Measurements from ENCODE around the gene BCO2.

Gene BCO2

DNA sequence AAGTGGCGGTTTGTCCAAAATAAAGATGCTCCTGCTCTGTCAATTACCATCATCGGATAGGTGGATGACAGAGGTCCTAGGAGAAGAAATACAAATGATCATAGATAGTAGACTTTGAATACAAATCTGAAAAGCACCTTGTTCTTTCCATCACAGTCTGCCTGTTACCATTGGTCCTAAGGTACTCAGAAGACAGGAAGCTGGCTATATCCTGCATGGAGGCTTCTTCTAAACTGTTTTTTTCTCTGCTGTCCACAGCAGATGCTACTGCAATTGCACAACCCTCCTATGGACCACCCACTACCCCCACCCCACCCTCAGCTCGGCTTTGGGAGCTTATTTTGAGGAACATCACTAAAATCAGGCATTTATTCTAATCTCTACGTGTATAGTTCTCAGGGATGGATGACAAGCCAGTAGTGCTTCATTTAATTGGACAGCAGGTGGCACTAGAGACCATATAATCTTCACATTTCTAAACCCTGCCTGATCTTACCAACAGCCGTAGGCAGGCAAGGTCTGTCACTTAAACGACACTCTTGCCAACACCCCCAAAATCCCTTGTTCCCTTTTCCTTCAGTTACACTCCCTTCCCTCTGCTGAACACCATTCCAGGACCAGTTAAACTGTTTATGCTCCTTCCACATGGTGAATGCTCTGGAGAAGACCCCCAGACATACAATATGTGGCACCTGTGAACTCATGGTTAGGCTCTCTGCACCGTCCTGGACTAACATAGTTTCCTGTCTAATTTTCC, 44.3 kb downstream of the BCO2 start:
- DNase-seq, result peak; percentile 65

DNA sequence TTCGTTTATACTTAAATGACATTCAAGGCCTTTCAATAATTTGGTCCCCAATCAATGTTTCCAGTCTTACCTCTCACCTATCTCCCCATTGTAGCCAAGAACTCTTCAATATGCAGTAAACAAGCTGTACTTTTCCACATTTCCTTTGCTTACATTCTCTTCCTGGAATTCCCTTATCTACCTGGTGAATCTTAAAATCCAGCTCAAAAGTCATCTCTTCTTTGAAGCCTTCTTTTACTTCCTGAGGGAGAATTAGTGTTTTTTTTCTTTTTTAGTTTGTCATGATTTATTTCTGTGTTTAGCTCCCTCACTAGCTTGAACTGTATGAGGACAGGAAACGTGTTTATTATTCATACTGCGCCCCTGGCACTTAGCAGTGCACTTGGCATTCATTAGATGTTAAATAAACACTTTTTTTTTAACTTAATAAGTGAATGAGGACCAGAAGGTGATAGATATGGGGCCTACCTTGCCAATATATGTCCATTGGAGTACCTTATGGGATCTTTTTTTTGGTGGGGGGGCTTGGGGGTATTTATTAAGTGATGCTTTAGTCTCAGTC, 46.0 kb downstream of the BCO2 start:
- no peak for DNase-seq

DNA sequence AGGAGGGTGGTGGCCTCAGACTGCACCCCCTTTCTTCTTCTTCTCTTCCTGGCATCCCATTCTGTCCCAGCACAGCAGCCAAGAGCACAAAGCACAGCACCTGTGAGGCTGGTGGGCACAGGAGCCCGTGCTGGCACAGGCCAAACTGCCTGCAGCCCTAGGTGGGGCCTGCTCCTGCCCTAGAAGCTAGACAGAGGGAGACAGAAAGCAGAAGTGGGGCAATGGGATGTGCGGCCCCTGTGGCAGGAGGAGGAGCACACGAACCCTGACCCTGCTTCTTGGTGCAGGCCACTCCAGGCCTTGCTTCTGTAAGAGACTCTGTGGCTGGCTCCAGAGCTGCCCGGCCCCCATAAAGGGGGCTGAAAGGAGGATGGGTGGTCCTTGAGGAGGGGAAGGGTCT, 47.0 kb downstream of the BCO2 start:
- no peak for DNase-seq

DNA sequence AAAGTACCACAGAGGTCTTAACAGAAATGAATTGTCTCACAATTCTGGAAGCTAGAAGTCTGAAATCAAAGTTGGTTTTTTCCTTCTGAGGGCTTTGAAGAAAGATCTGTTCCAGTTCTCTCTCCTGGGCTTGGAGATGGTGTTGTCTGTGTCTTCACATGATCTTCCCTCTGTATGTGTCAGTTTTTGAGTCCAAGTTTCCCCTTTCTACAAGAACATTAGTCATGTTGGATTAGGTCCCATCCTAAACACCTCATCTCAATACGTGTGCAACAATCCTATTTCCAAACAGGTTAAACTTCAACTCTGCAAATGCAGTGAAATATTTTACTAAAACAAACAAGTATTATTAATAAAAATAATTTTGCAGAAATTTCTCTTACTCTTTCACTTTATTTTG, 47.8 kb downstream of the BCO2 start:
- DNase-seq, result no peak

DNA sequence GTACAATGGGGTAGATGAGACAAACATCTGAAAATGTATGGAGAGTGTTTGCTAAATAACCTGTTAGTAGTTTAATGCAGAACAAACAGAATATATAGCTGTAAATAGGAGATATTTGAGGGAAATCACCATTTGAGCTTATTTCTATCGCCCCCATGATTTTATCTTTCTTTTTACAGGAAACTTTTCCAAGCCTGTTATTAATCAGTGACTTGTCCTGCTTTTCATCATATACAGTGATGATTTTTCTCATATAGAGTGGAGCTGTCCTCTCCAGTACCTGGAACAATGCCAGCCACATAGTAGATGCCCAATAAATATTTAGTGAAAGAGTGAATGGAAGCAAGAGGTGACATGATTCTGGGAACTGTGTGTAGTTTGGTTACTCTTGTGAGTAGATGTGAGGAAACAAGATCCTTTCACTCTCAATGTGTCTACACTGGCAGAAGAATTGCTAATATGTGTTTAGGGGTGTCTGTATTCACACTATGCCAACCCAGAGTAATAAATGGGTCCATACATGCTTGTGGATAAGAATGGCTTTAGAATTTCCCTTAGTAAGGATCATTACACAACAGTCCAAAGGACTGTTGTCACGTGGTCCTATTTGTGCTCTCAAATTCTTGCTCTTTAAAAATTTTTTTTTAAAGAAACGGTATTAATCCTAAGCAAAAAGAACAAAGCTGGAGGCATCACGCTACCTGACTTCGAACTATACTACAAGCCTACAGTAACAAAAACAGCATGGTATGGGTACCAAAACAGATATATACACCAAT, 48.6 kb downstream of the BCO2 start:
- no peak for DNase-seq

DNA sequence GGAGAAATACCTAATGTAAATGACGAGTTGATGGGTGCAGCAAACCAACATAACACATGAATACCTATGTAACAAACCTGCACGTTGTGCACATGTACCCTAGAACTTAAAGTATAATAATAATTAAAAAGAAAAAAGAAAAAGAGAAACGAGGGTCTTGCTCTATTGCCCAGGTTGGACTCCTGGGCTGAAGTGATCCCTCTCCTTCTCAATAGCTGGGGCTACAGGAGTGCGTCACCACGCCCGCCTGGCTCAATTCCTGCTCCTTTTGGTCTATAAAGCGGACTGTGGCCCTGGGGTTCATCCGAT, 50.4 kb downstream of the BCO2 start:
- DNase-seq, result no peak

DNA sequence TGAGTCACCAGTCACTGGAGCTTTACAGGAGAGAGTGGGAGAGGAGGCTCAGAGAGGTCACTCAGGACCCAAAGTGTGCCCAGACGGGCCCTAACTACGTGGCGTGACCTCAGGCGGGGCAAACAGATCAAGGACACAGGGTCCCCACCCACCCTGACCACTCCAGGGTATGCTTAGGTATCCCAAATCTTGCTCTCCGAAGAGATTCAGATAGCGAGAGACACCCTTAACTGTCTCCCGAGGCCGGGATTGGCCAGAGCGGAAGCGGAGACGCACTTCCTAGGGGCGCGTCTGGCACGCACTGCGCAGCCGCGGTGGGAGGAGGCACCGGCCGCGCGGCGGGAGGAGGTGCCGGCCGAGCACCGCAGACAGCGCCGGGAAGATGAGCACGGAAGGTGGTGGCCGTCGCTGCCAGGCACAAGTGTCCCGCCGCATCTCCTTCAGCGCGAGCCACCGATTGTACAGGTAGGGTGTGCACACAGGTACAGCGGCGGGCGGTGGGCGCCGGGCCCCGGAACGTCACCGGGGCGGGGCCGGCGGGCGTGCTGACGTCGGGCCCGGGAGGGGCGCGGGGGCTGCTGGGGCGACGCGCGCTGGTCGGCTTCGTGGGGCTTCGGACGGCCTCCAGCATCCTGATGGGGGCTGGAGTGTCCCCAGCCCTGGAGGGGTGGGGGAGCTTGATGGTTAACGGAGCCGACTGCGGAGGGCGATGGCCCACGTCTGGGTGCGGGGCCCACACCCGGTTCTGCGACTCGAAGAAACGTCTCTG, 50.9 kb downstream of the BCO2 start, which contains the start of gene PTS:
Gene PTS, plus strand, starts transcription at position 367 of the 769 bp plus-strand sequence. Its CDS starts 16 bp downstream, at position 383.
- peak; percentile 78 for DNase-seq

DNA sequence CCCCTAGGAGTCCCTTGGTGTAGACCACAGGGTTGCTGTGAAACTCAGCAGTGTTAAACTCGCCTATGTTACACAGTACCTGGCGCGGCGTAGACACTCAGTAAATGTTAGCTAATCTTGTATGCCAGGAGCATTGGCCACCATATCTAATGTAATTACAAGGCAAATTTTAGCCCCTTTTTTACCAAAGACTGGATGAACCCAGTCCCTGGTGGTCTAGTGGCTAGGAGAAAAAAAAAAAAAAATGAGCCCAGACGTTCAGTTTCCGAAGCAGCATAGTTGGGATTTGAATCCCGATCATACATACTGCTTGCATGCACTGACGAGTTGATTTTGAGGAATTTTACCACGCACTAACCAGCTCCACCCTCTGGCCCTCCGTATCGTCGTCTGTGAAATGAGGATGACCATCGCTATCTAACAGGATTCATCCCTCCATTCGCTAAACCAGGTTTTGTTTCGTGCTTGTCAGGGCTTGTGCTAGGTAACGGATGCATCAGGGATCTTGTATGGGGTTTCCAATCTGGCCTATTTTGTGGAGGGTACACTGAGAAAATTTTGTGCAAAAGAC, 51.6 kb downstream of the BCO2 start:
- DNase-seq, result no peak

DNA sequence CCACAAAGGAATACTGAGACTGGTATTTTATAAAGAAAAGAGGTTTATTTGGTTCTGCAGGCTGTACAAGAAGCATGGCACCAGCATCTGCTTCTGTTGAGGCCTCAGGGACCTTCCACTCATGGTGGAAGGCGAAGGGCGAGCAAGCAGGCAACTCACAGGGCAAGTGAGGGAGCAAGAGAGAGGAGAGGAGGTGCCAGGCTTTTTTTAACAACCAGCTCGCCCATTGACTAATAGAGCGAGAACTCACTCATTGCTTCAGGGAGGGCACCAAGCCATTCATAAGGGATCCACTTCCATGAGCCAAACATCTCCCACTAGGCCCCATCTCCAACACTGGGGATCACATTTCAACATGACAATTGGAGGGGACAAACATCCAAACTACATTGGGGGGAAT, 52.2 kb downstream of the BCO2 start:
- DNase-seq, result no peak

DNA sequence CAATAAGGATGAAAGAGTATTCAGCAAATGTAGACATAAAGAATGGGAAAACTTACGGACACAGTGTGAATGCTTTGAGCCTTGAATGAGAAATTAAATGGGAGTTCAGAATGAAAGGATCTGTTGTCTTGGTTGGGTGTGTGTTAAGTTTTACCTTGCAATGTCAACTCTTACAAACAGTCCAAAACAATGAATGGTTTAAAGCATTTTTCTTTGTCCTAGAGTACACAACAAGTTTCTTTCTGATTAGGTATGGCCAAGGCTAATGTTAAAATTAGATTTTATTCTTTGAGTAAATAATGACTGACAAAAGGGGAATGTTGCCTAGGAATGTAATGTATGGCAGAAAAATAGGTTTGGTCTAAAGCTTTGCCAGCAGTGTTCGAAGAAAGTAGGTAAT, 53.4 kb downstream of the BCO2 start:
- DNase-seq, result no peak

DNA sequence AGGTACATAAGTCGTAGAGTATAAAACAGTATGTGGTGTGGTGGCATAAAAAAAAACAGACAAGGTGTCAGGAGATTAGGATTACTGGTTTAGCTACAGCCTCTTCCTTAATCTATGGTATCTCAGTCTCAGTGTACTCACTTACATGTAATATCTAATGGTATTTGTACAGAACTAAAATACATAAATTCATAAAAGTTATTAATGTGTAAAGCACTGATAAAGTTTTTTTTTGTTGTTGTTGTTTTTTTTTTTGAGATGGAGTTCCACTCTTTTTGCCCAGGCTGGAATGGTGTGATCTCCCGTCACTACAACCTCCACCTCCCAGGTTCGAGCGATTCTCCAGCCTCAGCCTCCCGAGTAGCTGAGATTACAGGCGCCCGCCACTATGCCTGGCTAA, 53.8 kb downstream of the BCO2 start:
- no peak for DNase-seq

DNA sequence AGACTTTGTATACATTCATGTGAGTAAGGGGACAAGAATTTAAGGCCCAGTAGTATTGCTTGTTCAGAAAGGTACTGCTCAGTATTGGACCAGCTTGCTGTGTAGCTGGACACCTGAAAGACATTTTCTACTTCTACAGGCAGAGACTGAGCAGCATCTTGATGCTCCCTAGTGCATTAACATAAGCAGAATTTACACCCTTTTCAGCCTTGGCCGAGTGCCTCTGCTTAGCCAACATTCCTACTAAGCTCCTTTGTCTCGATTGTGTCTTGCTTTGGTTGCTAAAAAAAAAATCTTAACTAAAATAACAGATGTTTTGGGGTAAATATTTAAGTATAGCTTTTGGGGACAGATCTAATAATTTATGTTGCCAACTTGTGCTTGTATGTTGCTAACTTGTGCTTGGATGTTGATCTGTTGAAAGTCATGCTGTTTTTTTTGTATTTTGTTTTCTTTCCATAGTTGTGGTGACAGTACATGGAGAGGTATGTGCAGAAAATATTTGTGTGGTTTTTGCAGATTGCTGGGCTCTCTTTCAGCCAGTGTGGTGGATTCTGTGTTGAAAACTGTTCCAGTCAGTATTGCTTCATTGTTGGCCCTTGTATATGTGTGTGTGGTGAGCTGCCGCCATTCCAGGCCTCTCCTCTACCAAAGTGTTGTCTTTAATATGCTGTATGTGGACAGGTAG, 54.6 kb downstream of the BCO2 start:
- DNase-seq, result no peak

DNA sequence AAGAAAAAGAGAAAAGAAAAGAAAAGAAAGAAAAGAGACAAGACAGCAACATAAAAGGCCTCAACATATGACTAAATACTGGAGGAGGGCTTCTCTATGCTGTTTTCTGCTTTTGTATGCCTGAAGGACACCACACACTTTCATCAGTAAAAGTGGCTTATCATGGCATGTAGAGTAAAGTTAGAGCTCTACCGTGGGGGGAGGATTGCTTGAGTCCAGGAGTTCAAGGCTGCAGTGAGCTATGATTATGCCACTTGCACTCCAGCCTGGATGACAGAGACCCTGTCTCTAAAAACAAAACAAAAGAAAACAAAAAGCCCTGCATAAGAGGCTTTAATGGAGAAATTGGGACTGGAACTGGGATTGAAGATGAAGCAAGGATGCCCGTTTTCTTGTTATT, 56.6 kb downstream of the BCO2 start:
- DNase-seq, result no peak

DNA sequence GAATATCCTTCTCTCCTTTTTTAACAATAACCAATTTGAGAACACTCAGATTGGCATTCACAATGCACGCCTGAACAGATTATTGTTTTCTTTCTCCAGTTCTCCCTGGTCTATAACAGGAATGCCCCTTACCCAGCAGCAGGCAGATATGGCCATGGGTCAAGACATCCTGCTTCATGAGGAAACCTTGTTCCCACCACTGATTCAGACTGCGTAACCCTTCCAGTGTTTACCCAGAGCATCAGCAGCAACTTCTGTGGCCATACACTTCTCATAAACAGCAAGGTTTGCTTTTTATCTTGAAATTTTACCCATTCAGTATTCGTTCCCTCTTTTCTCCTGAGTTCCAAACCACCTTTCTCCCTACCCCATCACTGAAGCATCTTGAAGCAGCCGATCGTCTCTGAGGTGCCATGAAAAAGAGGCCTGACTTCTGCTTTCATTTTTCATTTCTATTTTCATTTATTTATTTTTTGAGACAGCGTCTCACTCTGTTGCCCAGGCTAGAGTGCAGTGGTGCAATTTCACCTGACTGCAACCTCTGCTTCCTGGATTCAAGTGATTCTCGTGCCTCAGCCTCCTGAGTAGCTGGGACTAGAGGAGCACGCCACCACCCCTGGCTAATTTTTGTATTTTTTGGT, 60.6 kb downstream of the BCO2 start:
- no peak for DNase-seq

DNA sequence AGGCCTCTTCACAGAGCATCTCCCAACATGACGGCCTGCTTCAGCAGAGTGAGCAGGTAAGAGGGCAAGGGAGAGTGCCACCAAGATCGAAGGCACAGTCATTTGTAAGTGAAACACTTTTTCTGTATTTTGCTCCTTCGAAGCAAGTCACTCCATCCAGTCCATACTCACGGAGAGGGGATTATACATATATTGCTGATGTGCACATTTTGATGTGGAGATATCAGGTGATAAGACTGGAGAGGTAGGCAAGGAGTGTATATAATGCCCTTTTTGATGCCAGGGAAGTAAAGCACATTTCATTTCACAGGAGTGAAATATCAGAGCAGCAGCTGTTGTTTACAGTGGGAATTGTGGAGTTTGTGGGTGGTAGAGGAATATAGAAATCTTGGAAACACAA, 62.1 kb downstream of the BCO2 start:
- DNase-seq, result no peak

DNA sequence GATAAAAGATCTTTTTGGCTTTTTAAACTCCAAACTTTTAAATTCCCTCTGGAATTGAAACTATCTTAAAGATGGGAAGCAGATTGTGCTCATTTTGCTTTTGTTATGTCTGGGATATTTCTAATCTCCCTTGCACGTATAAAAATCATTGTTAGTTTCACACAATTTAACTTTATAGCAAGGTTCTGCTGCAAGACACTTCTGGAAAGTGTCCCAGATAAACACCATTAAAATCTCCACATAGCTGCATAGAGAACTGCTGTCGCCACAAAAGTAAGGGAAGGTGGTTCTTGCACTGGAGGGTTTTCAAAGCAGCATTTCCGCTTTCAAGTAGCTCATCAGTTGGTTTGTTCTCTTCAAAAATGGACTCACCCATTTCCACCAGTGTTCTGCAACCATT, 62.7 kb downstream of the BCO2 start:
- DNase-seq, result no peak

DNA sequence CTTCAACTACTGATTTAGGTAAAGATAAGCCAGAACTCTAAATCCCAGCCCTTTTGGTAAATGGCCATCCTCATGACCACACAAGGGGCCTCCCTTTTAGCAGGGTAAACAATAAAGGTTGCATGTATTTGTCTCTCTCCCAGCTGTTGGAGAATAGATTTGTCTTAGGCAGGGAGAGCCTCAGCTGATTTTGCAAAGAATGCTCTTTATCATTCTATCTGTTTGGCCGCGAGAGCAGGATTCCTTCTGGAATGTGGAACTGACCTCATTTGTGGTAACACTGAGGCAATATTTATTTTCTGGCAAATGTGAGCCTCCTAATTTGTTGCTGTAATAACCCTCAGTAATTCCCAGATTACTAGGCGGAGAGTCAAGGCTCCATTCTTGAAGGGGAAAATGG, 66.2 kb downstream of the BCO2 start:
- no peak for DNase-seq

DNA sequence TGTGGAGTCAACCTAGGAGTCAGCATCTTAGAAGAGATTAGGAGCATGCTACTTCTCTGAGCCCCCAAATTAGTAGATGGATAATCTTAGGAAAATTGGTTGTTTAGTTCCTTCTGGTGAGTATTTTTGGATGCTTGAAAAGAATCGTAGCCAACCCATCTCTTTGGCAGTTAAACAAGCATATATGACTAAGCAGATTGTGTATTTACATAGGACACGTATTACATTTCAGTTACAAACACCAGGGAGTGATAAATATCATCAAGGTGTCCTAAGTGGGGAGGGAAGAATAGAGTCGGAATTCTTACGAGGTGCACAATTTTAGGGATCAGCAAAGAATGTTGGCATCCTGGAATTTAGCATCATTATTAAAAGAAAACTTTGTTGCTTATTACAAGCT, 71.9 kb downstream of the BCO2 start:
- no peak for DNase-seq

DNA sequence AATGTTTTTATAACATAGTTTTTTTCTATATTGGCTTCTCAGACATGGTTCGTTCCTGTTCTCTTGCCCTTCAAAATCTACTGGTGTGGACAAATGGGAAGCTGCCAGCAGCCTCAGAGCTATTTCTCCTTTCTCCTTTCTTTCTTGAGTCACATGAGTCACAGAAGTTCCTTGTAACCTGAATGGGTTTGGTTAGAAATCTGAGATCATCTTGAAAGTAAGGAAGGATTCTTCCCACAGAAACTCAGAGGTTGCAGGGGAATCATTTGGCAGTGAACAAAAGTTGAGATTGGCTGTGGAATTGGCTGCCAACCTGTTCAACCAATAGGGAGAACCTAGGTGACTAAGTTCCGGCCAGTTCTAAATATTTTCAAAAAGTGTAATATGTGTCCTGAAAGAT, 72.9 kb downstream of the BCO2 start:
- no peak for DNase-seq

DNA sequence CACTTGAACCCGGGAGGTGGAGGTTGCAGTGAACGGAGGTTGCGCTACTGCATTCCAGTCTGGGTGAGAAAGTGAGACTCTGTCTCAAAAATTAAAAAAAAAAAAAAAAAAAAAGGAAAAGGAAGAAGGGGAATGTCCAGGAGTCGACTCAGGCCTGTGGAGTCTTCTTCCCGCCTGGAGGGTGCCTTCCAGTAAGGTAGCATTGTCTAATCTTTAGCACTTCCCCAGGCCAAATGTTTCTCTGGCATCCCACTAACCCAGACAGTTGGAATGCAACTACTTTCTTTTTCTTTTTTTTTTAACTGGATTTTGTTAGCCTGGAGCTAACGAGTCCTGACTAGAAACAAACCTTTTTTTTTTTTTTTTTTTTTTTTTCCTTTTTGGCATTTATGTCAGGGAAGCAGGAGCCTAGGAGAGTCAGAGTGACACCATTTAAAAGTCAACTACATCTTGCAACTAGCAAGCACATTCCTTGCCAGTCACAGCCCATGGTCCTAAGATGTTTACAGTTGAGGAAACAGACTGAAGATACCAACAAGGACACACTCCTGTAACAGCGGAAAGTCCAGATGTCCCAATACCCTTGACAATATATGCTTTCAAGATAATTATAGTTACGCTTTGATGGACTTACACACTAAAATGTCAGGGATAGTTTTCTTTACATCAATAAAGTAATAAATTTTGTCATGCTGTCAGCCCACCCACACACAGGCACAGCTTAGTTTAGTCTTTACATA, 74.7 kb downstream of the BCO2 start:
- DNase-seq, result no peak

DNA sequence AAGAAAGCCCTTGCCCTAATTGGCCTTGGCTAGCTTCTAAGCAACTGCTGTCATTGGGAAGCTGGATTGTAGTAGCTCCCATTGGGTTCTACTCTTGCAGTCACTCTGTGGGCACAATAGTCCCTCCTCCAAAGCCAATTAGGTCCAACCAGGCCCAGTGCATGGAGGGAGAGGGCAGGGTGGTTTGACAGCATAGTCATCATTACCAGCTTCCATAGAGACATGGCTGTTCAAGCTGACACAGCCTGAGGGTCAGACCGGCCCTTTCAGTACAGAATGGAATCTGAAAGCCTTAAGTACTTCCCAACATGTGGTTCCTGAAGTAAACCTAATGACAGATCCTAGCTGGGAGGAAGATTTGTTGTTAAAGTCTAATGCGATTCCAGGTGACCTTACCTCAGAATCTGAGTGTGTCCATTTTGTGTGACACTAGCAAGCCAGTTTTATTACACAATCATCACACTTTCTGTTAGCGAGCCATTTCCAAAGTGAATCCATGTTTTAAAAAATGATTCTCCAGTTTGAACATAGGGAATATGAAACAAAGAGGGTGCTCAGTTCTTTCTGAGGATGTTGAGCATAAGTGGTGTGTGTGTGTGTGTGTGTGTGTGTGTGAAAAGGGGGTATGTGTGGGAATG, 78.4 kb downstream of the BCO2 start:
- DNase-seq, result no peak
